Esophagus muscularis mucosa (tissue), 4 donors: ENCODE results near the gene PARP12. TPM values are rescaled to one million over a fixed set of nuclear protein-coding genes. Genes with fewer than 3 reads are reported as not detected.
A peak's percentile ranks its signal among the peaks of the same experiment; 100 is the strongest.

ENCODE experiments used
- DNase-seq: peaks from one replicate; pipeline ENCODE4 v3.0.0-alpha.2; 2017; ENCODE audit errors: extremely low spot score
- H3K27ac ChIP-seq, 4 donors: fragments of 200-600 bp; sonication (generic); replicated peaks in 1 of 4; 1 replicate in 3 of 4; 2 replicates in 1 of 4; pipeline ENCODE4 v1.5.1; 2016 to 2019; ENCODE audit warnings: mild to moderate bottlenecking in 1 of 4
- H3K27me3 ChIP-seq, 4 donors: fragments of 200-600 bp; sonication (generic); one replicate each; pipeline versions ENCODE4 v1.5.1 to v1.6.0; 2016 to 2019
- H3K36me3 ChIP-seq, 4 donors: fragments of 200-600 bp; sonication (generic); one replicate each; pipeline ENCODE4 v1.5.1; 2016 to 2019
- H3K4me1 ChIP-seq, 4 donors: fragments of 200-600 bp; sonication (generic); one replicate each; pipeline ENCODE4 v1.5.1; 2016 to 2019
- H3K4me3 ChIP-seq, 4 donors: fragments of 200-600 bp; sonication (generic); 1 replicate in 2 of 4; 2 replicates in 2 of 4; pipeline ENCODE4 v1.5.1; 2016 to 2019; ENCODE audit warnings: mild to moderate bottlenecking in 4 of 4, moderate library complexity in 1 of 4
- H3K9me3 ChIP-seq, 4 donors: fragments of 200-600 bp; sonication (generic); 1 replicate in 3 of 4; 2 replicates in 1 of 4; pipeline ENCODE4 v1.5.1; 2016 to 2019
- EP300 ChIP-seq: sonication (generic); formaldehyde crosslinking; IDR thresholded peaks from one replicate; pipeline ENCODE4 v1.6.1; 2017; ENCODE audit warnings: antibody characterized with exemption
- POLR2A ChIP-seq: fragments of 450-650 bp; IDR thresholded peaks from one replicate; pipeline ENCODE4 v1.6.1; 2017; ENCODE audit warnings: antibody characterized with exemption, moderate library complexity, mild to moderate bottlenecking, low read depth
- POLR2AphosphoS5 ChIP-seq, 2 donors: sonication (generic); formaldehyde crosslinking; IDR thresholded peaks; one replicate each; pipeline ENCODE4 v1.6.1; 2017; ENCODE audit warnings: antibody characterized with exemption in 2 of 2
- WGBS: methylation state at CpG from one replicate; pipeline ENCODE4 v1.1.5; 2018; 5-methylcytosine and 5-hydroxymethylcytosine counted together
- intact Hi-C: fragments of 100-400 bp; cut with DNase I; formaldehyde crosslinking; loops from one replicate; pipeline ENCODE4 v1.15.1; 2023
- total RNA-seq, 4 donors: library from RNA; depleted of rRNA; stranded (reverse); fragments of >200 nt; gene quantifications; one replicate each; pipeline versions ENCODE4 v1.1.0 to v1.2.1, GENCODE V29; 2016
- TF ChIP-seq, protein P1 (sequence below), 3 experiments: fragments of 200-600 bp in 2 of 3; fragments of 450-650 bp in 1 of 3; sonication (generic) in 2 of 3; IDR thresholded peaks; one replicate each; pipeline ENCODE4 v1.5.1; 2017 to 2019; ENCODE audit warnings: antibody characterized with exemption in 3 of 3, mild to moderate bottlenecking in 2 of 3, moderate library complexity in 1 of 3

Gene PARP12
- total RNA-seq, 4 donors from 2014 or later: 20.6 to 24.5 (median 23.4) TPM

- H3K36me3 ChIP-seq: no peaks in the 10 kb centered on the region
- TF ChIP-seq EP300 (no peak), POLR2A (no peak), POLR2AphosphoS5 (IDR thresholded peaks at IDR 0.05) (no peak)
- TF ChIP-seq, protein P1, sequence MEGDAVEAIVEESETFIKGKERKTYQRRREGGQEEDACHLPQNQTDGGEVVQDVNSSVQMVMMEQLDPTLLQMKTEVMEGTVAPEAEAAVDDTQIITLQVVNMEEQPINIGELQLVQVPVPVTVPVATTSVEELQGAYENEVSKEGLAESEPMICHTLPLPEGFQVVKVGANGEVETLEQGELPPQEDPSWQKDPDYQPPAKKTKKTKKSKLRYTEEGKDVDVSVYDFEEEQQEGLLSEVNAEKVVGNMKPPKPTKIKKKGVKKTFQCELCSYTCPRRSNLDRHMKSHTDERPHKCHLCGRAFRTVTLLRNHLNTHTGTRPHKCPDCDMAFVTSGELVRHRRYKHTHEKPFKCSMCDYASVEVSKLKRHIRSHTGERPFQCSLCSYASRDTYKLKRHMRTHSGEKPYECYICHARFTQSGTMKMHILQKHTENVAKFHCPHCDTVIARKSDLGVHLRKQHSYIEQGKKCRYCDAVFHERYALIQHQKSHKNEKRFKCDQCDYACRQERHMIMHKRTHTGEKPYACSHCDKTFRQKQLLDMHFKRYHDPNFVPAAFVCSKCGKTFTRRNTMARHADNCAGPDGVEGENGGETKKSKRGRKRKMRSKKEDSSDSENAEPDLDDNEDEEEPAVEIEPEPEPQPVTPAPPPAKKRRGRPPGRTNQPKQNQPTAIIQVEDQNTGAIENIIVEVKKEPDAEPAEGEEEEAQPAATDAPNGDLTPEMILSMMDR (IDR thresholded peaks at IDR 0.05): peak in 1 of 3 experiments; percentile 5
- DNase-seq: no peak
Measured at GRCh38 chr7:140079121-140079536, 16.4 kb upstream of the PARP12 start.

DNA sequence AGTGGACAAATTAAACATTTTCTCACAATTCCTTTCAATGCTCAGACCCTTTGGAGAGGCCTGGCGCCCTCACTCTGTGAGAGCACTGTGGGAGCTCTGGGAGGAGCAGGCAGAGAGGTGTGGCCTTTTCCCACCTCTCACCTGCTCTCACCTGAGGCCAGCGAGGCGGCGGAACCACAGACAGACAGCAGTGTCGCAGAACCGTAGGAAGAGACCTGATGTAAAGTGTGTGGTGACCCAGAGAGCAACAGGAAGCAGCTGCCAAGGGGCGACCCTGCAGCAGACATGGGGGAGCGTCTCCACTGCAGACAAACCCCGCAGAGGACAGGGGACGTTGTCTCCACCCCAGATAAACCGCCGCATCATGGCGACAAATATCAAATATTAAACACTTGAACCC, 15.6 kb upstream of the PARP12 start:
- TF ChIP-seq, protein P1 (IDR thresholded peaks at IDR 0.05): no peak
- TF ChIP-seq POLR2A (no peak), EP300 (no peak), POLR2AphosphoS5 (IDR thresholded peaks at IDR 0.05) (no peak)
- no peak overlapping the region for H3K27ac ChIP-seq
- no peaks in the 10 kb centered on the region for H3K4me1 ChIP-seq
- DNase-seq: no peak
- no peaks in the 10 kb centered on the region for H3K36me3 ChIP-seq
- intact Hi-C loops: no loop called here
- no peak overlapping the region for H3K4me3 ChIP-seq
- 81% methylated on average over 13 of the region's 13 CpGs for WGBS
- H3K27me3 ChIP-seq: peaks cover 0 to 8% (median 0%) of the 10 kb centered on the region in 4 donors
- no peaks in the 10 kb centered on the region for H3K9me3 ChIP-seq

More at GRCh38 chr7:140079121-140079536, 16.4 kb upstream of the PARP12 start:
- no peaks in the 10 kb centered on the region for H3K4me1 ChIP-seq
- no peak overlapping the region for H3K4me3 ChIP-seq
- peaks cover 0 to 8% (median 0%) of the 10 kb centered on the region in 4 donors for H3K27me3 ChIP-seq
- intact Hi-C loops: no loop called here
- no peak overlapping the region for H3K27ac ChIP-seq
- WGBS: 45% methylated on average over 6 of the region's 6 CpGs
- no peaks in the 10 kb centered on the region for H3K9me3 ChIP-seq

DNA sequence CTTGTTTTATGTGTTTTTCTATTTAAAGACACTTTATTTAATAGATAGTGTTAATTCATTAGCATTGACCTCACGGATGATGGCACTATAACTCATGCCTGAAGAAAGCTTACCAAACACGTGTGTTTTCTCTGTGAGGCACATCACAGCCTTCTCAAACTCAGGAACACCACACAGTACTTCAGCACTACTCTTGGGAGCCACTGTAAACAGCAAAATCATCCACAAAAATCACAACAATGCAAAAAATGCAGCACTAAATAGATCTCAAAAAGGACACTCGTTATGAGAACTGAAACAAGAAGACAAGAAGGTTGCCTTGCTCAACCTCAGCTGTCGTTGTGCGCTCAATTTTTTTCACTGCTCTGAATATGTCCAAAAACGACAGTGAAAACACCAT, 12.0 kb upstream of the PARP12 start:
- no peaks in the 10 kb centered on the region for H3K4me1 ChIP-seq
- WGBS: 78% methylated on average over 6 of the region's 6 CpGs
- DNase-seq: no peak
- no peak overlapping the region for H3K27ac ChIP-seq
- TF ChIP-seq EP300: no peak
- no peak for TF ChIP-seq POLR2AphosphoS5 (IDR thresholded peaks at IDR 0.05)
- no peak for TF ChIP-seq POLR2A
- TF ChIP-seq, protein P1 (IDR thresholded peaks at IDR 0.05): no peak
- intact Hi-C loops: no loop called here
- H3K27me3 ChIP-seq: peaks cover 0 to 8% (median 0%) of the 10 kb centered on the region in 4 donors
- no peaks in the 10 kb centered on the region for H3K36me3 ChIP-seq
- H3K9me3 ChIP-seq: peaks cover 0 to 8% (median 0%) of the 10 kb centered on the region in 4 donors
- no peak overlapping the region for H3K4me3 ChIP-seq

DNA sequence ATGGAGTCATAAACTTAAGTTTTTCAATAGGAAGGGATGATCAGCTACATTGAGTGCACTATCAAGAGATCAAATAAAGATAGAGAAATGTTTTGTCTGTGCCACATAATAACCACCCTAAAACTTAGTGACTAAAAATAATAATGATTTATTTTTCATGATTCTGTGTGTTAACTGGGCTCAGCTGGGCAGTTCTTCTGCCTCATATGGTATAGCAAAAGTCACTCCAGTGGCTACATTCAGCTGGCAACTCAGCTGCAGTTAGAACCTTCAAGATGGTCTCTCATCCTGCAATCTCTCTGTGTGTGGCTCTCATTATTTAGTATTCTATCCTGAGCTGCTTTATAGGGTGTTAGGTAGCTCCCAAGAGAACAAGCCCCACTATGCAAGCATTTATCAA, 7.8 kb upstream of the PARP12 start:
- H3K4me1 ChIP-seq: no peaks in the 10 kb centered on the region
- TF ChIP-seq POLR2A (no peak), EP300 (no peak), POLR2AphosphoS5 (IDR thresholded peaks at IDR 0.05) (no peak)
- TF ChIP-seq, protein P1 (IDR thresholded peaks at IDR 0.05): no peak
- H3K9me3 ChIP-seq: peaks cover 0 to 34% (median 26%) of the 10 kb centered on the region in 4 donors
- DNase-seq: no peak
- no peak overlapping the region for H3K4me3 ChIP-seq
- peaks cover 0 to 1% (median 0%) of the 10 kb centered on the region in 4 donors for H3K27me3 ChIP-seq
- H3K36me3 ChIP-seq: no peaks in the 10 kb centered on the region
- H3K27ac ChIP-seq: no peak overlapping the region
- intact Hi-C loops: no loop called here

DNA sequence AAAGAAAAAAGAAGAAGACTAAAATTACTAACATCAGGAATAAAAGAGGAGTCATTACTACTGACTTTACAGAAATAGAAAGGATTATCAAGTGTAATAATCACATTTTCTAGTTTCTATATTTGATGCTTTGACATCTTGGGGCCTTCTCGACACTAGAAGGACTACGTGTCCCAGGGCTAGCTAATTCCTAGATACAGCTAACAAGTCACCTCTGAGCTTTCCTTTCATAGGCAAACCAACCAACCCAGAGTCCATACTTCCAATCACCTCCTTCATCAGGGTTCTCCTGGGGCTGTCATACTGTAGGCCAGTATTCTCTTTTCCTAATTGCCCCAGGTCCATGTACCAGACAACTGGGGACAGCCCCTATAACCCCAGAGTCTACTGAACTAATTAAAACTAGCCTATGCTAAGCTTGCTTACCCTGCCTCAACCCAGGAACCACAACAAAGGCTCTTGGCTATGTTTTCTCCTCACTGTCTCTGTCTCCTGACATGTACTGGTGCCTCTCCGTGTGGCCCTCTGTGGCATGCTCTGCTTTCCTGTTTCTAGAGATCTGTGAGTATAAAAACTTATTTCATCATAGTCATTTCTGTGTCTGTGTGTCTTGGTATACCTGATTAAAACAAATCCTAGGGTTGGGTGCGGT, 6.7 kb upstream of the PARP12 start:
- TF ChIP-seq POLR2A (no peak), EP300 (no peak), POLR2AphosphoS5 (IDR thresholded peaks at IDR 0.05) (no peak)
- TF ChIP-seq, protein P1 (IDR thresholded peaks at IDR 0.05): no peak
- 93% methylated on average over 4 of the region's 4 CpGs for WGBS
- DNase-seq: no peak
- Histone ChIP-seq H3K9me3 (peaks cover 0 to 34% (median 26%) of the 10 kb centered on the region in 4 donors), H3K36me3 (no peaks in the 10 kb centered on the region), H3K27ac (no peak overlapping the region), H3K27me3 (no peaks in the 10 kb centered on the region), H3K4me1 (no peaks in the 10 kb centered on the region), H3K4me3 (no peak overlapping the region)
- intact Hi-C loops: no loop called here
